Activated T-cell treated with anti-CD3 and anti-CD28 coated beads, Interleukin-2, amount 50 U/mL, for 1 hour (primary cell): ENCODE data around the gene MRO.
"Not testable (repeated sequence)": the region's sequence is repeated elsewhere in the genome, so short reads cannot be mapped to it uniquely, and the experiment has no call there.

ENCODE experiments used
- DNase-seq: peaks from one replicate; pipeline ENCODE4 v3.0.0-alpha.2; 2020

MRO gene

GRCh38 chr18:50790948-50791347 is 28.9 kb downstream of the MRO start:
- no peak for DNase-seq

- no peak for DNase-seq
Observed at GRCh38 chr18:50790241-50790640, 29.6 kb downstream of the MRO start.

DNA sequence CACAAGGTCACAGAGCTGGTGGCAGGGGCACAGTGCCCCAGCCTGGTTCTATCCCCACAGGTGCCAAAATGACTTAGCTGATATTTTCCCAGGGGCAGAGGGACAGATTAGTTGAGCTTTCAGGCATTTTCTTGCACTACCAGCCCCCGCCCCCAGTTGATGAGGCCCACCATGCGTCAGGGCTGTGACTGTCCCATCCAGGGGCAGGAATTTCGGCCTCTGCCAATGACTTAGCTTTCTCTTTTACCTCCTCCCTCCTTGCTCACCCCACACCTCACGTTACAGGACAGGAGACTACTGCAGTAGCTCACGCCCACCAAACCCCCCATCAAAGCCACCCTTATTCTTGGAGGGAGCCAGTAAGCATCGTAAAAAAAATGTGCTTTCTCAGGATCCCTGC is 31.5 kb downstream of the MRO start:
- DNase-seq: no peak

DNA sequence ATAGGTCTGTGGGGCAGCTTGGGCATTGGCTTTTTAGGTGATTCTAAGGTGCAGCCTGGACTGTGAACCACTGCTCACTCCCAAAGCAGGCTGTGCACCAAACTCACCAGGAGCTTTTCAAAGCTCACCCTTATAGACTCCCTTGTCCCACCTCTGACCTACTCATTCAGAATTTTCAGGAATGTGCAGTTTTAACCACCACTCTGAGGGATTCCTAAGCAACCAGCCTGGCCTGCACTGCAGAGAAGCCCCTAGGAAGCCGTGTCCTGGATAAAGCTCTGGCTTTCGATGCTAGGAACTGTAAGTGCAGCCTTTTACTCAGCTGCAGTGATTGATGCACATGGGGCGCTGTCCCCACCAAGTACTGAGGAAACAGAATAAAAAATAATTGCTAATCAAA is 33.0 kb downstream of the MRO start:
- DNase-seq: no peak

DNA sequence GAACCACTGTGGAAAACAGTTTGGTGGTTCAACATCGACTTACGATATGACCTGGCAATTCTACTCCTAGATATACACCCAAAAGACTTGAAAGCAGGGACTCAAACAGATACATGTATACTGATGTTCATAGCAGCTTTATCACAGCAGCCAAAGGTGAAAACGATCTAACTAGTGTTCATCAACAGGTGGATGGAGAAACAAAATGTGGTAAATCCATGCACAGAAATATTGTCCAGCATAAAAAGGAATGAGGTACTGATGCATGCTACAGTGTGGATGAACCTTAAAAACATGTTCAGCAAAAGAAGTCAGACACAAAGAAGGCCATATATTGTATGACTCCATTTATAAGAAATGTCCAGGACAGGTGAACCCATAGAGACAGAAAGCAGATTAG is 36.3 kb downstream of the MRO start:
- no peak for DNase-seq

DNA sequence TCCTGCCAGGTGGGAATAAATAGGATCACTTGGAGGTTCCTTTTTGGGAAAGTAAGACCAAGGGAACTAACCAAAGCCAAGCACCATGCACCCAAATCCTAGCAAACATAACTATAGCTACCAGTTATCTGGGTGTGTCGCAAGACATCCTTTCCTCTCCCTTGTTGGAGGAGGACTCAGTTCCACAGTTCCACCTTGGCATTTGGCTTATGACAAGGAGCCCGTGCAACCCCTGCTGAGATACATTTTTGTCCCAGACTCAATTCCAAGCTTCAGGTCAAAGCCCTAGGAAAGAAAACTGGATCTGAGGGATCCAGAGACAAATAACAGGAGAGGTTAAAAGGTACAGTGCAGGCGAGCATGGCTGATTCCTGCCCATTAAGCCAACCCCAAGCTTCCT is 40.8 kb downstream of the MRO start:
- not testable (repeated sequence) for DNase-seq

DNA sequence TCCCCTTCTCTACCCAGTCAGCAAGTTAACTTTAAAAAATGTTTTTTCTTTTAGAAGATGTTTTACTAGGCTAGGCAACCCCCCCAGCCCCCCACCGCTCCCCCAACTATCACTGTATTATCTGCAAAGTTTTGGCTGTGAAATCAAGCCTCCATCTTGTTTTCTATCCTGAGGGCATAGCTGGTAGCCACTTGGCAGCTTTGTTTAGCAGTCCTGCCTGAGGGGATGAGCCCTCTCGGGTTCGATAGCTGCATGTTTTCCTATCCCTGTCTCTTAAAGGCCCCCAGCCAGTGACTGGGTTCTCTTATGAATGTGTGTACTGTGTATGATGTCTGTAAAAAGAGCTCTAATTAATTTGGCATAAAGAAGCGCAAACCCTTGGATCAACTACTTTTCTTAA is 43.4 kb downstream of the MRO start:
- DNase-seq: no peak

DNA sequence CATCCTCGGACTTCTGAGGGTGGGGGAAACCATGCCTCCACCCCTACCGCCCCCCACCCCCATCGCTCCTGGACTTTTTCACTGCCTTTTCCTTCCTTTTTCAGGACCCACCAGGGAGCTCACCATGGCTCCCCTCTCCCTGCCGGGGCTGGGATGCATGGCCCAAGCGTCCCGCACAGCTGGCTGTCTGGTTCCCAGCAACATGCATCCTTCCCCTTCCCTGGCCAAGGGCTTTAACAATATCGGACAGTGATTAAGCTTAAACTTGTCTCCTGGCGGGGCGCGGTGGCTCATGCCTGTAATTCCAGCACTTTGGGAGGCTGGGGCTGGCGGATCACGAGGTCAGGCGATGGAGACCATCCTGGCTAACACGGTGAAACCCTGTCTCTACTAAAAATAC is 44.1 kb downstream of the MRO start:
- DNase-seq: no peak

DNA sequence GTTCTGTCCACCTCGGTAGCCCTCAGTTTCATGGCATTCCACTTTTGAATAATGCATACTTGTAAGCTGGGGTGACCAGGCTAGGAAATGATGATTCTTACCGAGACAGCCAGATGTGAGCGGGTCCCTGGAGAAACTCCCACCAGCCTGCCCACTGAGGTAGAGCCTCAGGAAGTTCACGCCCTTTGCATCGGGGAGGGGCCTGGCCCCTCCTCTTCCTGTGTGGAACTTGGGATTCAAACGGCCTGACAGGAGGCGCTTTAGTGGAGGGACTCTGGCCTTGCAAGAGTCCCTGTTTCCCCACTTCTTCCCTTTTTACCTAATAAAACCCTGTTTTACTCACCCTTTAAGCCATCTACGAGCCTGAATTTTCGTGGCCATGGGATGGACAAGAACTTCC is 44.6 kb downstream of the MRO start:
- no peak for DNase-seq

GRCh38 chr18:50769463-50769862 is 50.4 kb downstream of the MRO start:
- DNase-seq: no peak

DNA sequence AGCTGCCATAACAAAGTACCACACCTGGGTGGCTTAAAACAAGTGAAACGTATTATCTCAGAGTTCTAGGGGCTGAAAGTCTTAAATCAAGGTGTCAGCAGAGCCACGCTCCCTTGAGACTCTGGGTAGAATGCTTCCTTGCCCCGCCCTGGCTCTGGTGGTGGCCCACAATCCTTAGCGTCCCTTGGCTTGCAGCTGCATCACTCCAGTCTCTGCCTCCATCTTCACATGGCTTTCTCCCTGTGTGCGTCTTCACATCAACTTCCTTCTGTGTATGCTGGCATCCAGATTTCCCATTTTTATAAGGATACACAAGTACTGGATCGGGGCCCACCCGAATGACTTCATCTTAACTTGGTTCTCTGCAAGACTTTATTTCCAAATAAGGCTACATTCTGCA is 62.5 kb downstream of the MRO start:
- no peak for DNase-seq

DNA sequence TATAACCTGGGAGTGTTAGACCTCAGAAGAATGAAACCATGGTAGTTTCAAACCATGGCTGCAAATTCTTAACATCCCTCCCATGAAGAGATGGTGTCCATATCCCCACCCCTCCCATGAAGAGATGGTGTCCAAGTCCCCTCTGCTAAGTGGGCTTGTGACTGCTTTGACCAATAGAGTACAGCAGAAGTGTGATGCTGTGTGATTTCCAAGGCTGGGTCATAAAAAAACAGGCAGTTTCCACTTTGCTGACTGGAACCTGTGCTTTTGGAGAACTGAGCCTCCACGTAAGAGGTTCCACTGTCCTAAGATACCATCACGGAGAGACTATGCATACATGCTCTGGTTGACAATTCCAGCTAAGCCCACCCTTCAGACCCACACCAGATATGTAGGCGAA is 65.5 kb downstream of the MRO start:
- DNase-seq: no peak

- no peak for DNase-seq
Observed at GRCh38 chr18:50753311-50753710, 66.5 kb downstream of the MRO start.

- no peak for DNase-seq
Observed at GRCh38 chr18:50751947-50752346, 67.9 kb downstream of the MRO start.

DNA sequence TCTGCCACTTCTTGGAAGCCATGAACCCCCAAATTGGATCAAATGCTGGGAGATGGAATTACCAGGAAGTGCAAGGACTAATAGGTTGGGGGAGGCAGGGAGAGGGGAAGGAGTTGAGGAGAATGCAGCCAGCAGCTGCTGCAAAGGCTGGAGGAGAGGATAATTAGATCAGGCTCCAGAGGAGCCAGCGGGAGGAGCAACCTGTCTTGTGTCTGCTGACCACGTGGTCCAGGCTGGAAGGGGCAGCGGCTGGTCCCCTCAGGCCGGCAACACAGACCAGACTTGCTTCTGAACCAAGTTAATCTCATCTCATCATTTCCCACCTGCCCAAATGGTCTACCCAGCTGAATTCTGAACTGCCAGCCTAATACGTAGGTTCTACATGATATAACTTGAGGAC is 68.3 kb downstream of the MRO start:
- DNase-seq: no peak

DNA sequence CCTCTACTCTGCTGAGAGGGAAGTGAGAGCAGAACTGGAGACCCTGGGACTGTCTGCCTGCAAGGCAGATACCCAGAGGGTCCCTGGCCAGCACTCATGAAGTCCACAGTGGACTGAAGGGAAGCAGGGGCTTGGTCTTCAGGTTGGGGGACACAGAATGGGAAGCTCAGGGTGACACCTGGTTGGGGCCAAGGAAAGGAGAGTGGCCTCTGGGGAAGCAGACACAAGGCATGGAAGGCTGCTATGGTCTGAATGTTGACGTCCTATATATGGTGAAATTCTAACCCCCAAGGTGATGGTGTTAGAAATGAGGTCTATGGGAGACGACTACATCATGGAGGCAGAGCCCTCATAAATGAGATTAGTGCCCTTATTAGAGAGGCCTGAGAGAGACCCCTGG is 69.3 kb downstream of the MRO start:
- no peak for DNase-seq

DNA sequence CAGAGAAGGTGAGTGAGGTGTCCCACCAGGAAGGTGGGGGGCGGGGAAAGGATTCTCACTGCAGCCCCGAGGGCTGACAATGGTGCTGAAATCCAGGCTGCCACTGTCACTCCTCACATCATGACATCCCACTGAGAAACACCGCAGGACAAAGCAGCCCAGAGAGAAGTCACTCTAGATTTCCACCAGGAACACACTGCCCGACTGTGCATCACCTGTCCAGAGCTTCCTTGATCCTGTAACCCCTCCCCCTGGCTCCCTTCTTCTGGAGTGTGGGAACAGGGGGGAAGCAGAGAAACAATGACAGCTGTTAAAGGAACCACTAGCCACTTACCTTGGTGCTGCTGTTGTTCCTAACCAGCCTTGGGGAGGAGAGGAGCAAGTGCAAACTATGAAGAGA is 69.9 kb downstream of the MRO start:
- no peak for DNase-seq

GRCh38 chr18:50749421-50749820 is 70.4 kb downstream of the MRO start:
- DNase-seq: no peak

DNA sequence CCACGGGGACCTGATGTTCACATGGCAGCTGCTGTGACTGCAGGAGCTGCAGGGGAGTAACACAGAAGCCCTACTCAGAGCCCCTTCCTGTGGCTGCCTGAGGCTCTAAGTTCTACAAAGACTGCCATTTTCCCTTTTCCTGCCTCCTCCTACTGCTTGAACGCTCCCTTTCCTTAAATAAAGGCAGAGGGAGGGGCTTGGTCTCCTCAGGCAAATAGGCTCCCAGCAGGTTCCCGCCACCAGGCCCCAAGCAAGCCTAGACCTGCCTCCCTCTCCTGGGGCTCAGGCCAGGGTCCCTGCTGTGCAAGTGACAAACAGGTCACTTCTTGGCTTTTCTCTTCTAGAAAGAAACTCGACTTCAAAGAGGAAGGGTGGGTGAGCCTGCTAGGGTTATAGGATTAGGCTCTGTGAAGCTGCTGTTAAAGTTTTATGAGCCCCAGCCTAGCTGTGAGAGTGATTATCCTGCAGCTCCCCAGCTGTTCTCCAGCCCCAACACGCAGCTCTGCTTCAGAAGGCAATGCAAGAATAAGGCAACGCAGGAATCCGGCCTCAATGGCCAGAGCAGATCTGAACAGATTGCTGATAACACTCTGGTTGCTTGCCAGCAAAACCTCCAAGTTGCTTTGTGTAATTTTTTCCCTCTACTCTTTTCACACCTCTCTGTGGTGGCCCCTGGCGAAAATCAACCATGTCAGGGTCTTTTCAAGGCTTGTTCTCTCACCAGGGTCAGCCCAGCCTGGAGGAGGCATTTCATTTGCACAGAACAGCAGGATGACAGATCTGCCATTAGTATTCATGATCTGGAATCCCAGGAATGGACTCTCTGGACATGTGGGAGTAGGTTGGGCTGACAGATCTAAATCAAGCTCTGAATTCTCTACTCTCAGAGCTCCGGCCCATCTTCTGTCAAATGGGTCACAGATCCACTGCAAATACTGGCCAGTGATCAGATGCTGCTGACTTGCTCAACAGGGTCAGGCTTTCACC is 71.3 kb downstream of the MRO start:
- DNase-seq: no peak

DNA sequence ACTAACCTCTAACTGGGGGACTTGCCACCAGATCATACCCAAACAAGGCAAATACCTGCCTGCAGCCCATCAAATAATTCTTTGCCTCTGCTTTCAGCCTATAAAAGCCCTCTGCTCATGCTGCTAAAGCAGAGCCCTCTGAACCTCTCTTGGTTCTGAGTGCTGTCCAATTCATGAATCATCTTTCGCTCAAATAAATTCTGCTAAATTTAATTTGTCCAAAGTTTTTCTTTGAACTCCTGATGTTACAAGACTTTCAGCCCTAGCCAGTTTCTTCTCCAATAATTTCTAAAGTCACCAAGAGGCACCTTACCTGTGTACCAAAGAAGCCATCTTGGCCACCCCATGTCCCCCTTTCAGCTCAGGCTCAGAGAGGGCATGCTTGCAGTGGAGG is 72.0 kb downstream of the MRO start:
- no peak for DNase-seq

- DNase-seq: no peak
Observed at GRCh38 chr18:50745945-50746344, 73.9 kb downstream of the MRO start.
